Endothelial cell (in vitro differentiated cells): ENCODE data around the gene TLCD5. TPM values are rescaled to one million over a fixed set of nuclear protein-coding genes. Genes with fewer than 3 reads are reported as not detected.

Source experiments
- DNase-seq: peaks from one replicate; pipeline ENCODE4 v3.0.0; 2021; ENCODE audit warnings: low spot score
- H3K27ac Mint-ChIP-seq: one replicate; pipeline ENCODE4 v1.8.0; 2021; ENCODE audit warnings: mixed read lengths, inconsistent platforms; ENCODE audit not compliant: unreplicated experiment
- H3K27me3 Mint-ChIP-seq: one replicate; pipeline ENCODE4 v1.8.0; 2021; ENCODE audit warnings: mild to moderate bottlenecking, moderate library complexity, mixed read lengths, inconsistent platforms; ENCODE audit not compliant: unreplicated experiment
- H3K36me3 Mint-ChIP-seq: one replicate; pipeline ENCODE4 v1.8.0; 2021; ENCODE audit warnings: mild to moderate bottlenecking, low read depth, mixed read lengths, inconsistent platforms; ENCODE audit not compliant: unreplicated experiment
- H3K4me1 Mint-ChIP-seq: one replicate; pipeline ENCODE4 v1.8.0; 2021; ENCODE audit warnings: mild to moderate bottlenecking, mixed read lengths, inconsistent platforms; ENCODE audit not compliant: unreplicated experiment
- H3K4me3 Mint-ChIP-seq: one replicate; pipeline ENCODE4 v1.8.0; 2021; ENCODE audit warnings: mild to moderate bottlenecking, mixed read lengths, inconsistent platforms; ENCODE audit not compliant: unreplicated experiment
- H3K9me3 Mint-ChIP-seq: one replicate; pipeline ENCODE4 v1.8.0; 2021; ENCODE audit warnings: mixed read lengths, inconsistent platforms; ENCODE audit not compliant: unreplicated experiment
- total RNA-seq: library from RNA; stranded (reverse); fragmentation: NEBNext Ultra II Directional; extraction: Animal tissue kit (Norgen Biotek cat#: 25700); gene quantifications from one replicate; pipeline ENCODE4 v1.2.1, GENCODE V29; 2021; ENCODE audit not compliant: unreplicated experiment
- TF ChIP-seq, protein P1 (sequence below): fragments of 200-600 bp; sonication (generic); IDR thresholded peaks from one replicate; pipeline ENCODE4 v1.5.0; 2021; ENCODE audit warnings: antibody characterized with exemption; ENCODE audit not compliant: unreplicated experiment

TLCD5 gene
- total RNA-seq, 1 donor from 2014 or later: 15.2 TPM

DNA sequence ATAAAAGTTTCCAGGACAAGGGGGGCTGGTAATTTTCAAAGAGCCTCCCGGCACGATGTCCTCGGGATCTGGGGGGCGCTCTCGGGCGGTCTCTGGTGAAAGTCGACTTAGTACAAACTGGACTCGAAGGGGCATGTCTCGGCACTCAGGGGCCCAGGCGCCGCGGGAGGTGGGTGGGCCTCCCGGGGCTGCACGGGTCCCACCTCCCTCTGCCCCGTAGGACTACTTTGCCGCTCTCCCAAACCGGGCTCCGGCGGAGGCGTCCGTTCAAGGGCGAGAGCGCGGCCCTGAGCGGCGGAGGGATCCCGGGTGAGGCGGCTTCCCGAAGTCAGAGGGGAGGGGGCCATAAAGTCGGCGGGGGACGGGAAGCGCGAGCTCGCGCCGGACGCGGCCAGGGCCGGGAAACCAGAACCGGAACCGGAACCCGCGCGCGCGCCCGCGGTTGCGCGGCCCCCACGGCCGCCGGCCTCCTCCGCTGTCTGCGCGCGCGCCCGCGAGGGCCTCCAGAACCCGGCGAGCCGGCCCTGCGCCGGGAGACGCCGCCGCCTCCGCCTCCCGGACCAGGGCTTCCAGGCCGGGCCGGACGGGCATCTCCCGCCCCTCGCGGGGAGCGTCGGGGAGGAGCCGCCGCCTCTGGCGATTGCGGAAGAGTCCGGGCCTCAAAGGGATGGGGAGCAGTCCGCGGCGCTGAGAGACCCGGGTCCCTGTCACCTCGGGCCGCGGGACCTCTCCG is 11.0 kb downstream of the TLCD5 start, which contains the start of gene ARHGEF12:
TSS of gene ARHGEF12 (plus strand) at position 506 of the 733 bp plus-strand sequence. CDS start 831 bp downstream, outside the sequence.
- H3K27ac Mint-ChIP-seq: peak within 1 kb of the TSS; percentile 97
- peaks cover 11% of the 10 kb centered on the region for H3K36me3 Mint-ChIP-seq
- peaks cover 6% of the 10 kb centered on the region for H3K27me3 Mint-ChIP-seq
- peak; percentile 98 for DNase-seq
- H3K9me3 Mint-ChIP-seq: no peaks in the 10 kb centered on the region
- peaks cover 30% of the 10 kb centered on the region for H3K4me1 Mint-ChIP-seq
- TF ChIP-seq, protein P1, sequence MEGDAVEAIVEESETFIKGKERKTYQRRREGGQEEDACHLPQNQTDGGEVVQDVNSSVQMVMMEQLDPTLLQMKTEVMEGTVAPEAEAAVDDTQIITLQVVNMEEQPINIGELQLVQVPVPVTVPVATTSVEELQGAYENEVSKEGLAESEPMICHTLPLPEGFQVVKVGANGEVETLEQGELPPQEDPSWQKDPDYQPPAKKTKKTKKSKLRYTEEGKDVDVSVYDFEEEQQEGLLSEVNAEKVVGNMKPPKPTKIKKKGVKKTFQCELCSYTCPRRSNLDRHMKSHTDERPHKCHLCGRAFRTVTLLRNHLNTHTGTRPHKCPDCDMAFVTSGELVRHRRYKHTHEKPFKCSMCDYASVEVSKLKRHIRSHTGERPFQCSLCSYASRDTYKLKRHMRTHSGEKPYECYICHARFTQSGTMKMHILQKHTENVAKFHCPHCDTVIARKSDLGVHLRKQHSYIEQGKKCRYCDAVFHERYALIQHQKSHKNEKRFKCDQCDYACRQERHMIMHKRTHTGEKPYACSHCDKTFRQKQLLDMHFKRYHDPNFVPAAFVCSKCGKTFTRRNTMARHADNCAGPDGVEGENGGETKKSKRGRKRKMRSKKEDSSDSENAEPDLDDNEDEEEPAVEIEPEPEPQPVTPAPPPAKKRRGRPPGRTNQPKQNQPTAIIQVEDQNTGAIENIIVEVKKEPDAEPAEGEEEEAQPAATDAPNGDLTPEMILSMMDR: no peak
- peak within 1 kb of the TSS; percentile 100 for H3K4me3 Mint-ChIP-seq

DNA sequence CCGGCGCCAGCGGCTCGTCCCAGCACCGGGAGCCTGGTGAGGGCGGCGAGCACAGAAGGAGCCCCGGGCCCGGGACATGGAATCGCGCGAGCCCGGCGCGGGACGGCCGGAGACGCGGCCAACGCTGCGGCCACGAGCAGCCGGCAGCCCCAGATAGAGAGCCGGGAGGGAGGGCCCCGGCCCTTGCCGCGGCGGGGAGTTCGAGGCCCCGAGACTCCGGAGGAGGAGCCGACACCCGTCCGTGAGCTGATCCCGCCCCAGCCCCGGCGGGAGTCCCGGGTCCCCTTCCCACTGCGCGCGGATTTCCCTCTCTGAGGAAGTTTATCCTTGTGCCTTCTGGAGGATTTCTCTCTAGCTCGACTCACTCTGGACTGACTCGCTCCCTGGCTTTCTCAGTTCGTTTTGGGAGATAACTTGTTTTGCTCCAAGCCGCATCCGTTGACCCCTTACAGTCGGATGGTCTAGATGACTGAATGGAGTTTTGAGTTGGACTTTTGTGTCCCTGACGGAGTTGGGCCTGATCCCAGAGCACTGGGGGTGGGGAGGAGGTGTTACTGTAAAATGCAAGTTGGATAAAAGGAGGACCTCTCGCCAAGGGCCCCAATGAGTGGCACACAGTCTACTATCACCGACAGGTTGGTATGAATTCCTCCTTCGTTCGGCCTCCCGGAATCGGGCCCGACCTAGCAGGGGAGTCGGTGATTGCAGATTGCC is 11.7 kb downstream of the TLCD5 start:
- peak overlapping the region; percentile 97 for H3K27ac Mint-ChIP-seq
- no peaks in the 10 kb centered on the region for H3K9me3 Mint-ChIP-seq
- peaks cover 35% of the 10 kb centered on the region for H3K4me1 Mint-ChIP-seq
- peaks cover 6% of the 10 kb centered on the region for H3K27me3 Mint-ChIP-seq
- H3K36me3 Mint-ChIP-seq: peaks cover 11% of the 10 kb centered on the region
- peak overlapping the region; percentile 100 for H3K4me3 Mint-ChIP-seq
- TF ChIP-seq, protein P1: no peak
- DNase-seq: peak; percentile 56

DNA sequence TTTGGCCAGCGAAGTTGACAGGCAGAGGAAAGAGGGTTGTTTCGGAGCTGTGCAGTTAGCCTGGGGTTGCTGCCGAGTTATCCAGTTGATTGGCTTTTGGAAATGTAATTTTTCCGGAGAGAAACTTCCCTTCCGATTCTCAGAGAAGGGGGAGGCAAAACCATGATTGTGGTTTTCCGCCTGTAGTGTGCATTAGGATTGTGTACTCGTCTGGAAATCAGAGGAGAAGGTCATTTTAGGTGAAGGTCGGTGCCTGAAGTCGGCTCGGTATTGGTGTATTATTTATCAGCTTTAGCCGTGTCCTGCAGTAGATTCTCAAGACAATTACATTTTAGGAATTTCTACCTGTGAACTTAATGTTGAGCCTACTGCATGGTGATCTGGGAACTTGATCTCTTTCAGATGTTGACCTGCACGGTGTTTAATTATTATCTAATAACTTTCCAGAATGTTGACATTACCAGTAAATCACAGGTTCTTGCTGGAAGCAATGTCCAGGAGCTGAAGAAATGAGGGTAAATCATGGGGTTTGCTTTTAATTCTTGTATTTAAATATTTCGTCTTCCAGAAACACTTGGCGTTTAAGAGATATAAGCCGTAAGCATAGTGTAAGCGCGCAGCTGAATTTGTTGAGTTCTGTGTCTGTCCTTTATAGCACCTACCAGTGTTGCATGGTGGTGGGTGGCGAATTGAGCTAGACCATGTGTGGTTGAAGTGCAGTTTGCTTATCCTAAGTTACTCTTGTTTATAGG is 12.4 kb downstream of the TLCD5 start:
- H3K4me1 Mint-ChIP-seq: peaks cover 42% of the 10 kb centered on the region
- no peaks in the 10 kb centered on the region for H3K9me3 Mint-ChIP-seq
- TF ChIP-seq, protein P1: no peak
- peaks cover 6% of the 10 kb centered on the region for H3K27me3 Mint-ChIP-seq
- peak overlapping the region; percentile 97 for H3K27ac Mint-ChIP-seq
- no peak for DNase-seq
- peaks cover 11% of the 10 kb centered on the region for H3K36me3 Mint-ChIP-seq
- H3K4me3 Mint-ChIP-seq: peak overlapping the region; percentile 100

DNA sequence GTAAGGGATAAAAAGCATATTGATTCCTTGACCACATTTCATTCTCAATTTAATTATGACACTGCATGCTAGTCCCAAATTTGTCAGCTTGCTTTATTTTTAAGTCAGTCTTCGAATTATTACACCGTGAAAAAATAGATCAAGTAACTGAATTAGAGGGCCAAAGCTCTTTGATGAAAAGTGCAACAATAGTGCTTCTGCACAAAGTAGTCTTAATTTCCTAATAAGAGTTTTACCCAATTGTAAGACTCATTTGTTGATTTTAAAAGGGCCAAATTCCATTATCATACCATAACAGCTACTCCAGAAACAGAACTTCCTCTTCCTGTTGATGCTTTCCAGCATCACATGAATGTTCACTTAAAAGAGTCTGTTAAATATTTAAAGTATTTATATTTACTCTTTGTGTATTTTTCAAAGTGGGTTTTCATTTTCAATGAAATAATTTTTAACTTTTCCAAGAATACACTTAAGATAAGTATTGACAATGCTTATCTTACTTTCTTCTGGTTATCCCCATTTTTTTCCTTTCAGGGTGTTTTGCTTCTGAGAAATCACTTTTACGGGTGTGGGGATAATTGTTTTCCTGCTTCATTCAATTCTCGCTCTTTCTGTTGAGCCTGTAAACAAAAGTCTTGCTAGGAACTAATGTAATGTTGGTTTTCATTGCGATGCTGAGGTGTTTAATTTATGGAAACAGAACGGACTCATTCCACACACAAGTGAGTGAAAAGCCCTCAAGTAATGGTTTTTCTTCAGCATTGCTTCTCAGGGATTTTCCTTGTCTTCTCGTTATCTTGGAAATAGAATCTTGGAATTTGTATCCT is 13.2 kb downstream of the TLCD5 start:
- no peaks in the 10 kb centered on the region for H3K9me3 Mint-ChIP-seq
- peak overlapping the region; percentile 100 for H3K4me3 Mint-ChIP-seq
- no peak for DNase-seq
- peaks cover 11% of the 10 kb centered on the region for H3K36me3 Mint-ChIP-seq
- peak overlapping the region; percentile 98 for H3K27ac Mint-ChIP-seq
- peaks cover 6% of the 10 kb centered on the region for H3K27me3 Mint-ChIP-seq
- TF ChIP-seq, protein P1: no peak
- H3K4me1 Mint-ChIP-seq: peaks cover 42% of the 10 kb centered on the region
